H1 (cell line): ENCODE data around the gene SCN3A. TPM values are rescaled to one million over a fixed set of nuclear protein-coding genes. Genes with fewer than 3 reads are reported as not detected.

Experiments
- CTCF ChIA-PET: fragments of 300-600 bp; sonication (Branson Sonifier 250); formaldehyde crosslinking; loops from one replicate; lab custom pipeline; 2021; ENCODE audit not compliant: partially characterized antibody; lab: Charles Lee
- POLR2A ChIA-PET: fragments of 300-600 bp; sonication (Branson Sonifier 250); formaldehyde crosslinking; loops from one replicate; lab custom pipeline; 2021; ENCODE audit warnings: inconsistent platforms; ENCODE audit not compliant: partially characterized antibody; lab: Charles Lee
- DNase-seq, 2 experiments: peaks; one replicate each; pipeline versions ENCODE4 v3.0.0 to v3.0.0-alpha.2; 2010 to 2022; ENCODE audit warnings: low spot score in 2 of 2, low read depth in 1 of 2, mixed read lengths in 1 of 2
- FAIRE-seq: peaks from 2 replicates; lab custom pipeline; 2011; peaks lifted over from hg19 to GRCh38; lab: Jason Lieb, UNC
- H2AFZ ChIP-seq: 2 replicates; pipeline ENCODE4 v1.8.1; 2012; ENCODE audit warnings: low read length, inconsistent platforms
- H2AK5ac ChIP-seq: 2 replicates; pipeline ENCODE4 v1.6.1; 2013; ENCODE audit warnings: low read depth, low read length
- H2BK120ac ChIP-seq: replicated peaks from 2 replicates; pipeline ENCODE3; 2013; ENCODE audit warnings: low read depth, low read length, inconsistent platforms
- H2BK12ac ChIP-seq: 2 replicates; pipeline ENCODE4 v1.6.1; 2013; ENCODE audit warnings: low read depth, low read length
- H2BK15ac ChIP-seq: 2 replicates; pipeline ENCODE4 v1.6.1; 2013; ENCODE audit warnings: low read length
- H2BK20ac ChIP-seq: 2 replicates; pipeline ENCODE4 v1.6.1; 2013; ENCODE audit warnings: low read length
- H2BK5ac ChIP-seq: 2 replicates; pipeline ENCODE4 v1.6.1; 2013; ENCODE audit warnings: low read depth, low read length
- H3K14ac ChIP-seq: 2 replicates; pipeline ENCODE4 v1.6.1; 2013; ENCODE audit warnings: inconsistent platforms; ENCODE audit not compliant: insufficient read length
- H3K18ac ChIP-seq: 2 replicates; pipeline ENCODE4 v1.6.1; 2013; ENCODE audit warnings: low read length; ENCODE audit errors: extremely low read depth
- H3K23ac ChIP-seq: 2 replicates; pipeline ENCODE4 v1.6.1; 2013; ENCODE audit warnings: inconsistent platforms; ENCODE audit not compliant: insufficient read length
- H3K23me2 ChIP-seq: 2 replicates; pipeline ENCODE4 v1.6.1; 2013; ENCODE audit warnings: low read depth, low read length
- H3K27ac ChIP-seq: 2 replicates; pipeline ENCODE4 v1.6.1; 2011; ENCODE audit warnings: low read depth, low read length, inconsistent platforms
- H3K27me3 ChIP-seq, 4 experiments: replicated peaks in 1 of 4; 1 replicate in 1 of 4; 2 replicates in 3 of 4; pipeline versions ENCODE4 v1.6.1 to v1.8.1; 2011 to 2013; ENCODE audit warnings: low read length in 3 of 4, mild to moderate bottlenecking in 3 of 4, inconsistent platforms in 2 of 4, mixed read lengths in 2 of 4, moderate library complexity in 1 of 4; ENCODE audit not compliant: control insufficient read depth in 3 of 4, insufficient read depth in 3 of 4; ENCODE audit errors: extremely low read depth in 1 of 4
- H3K36me3 ChIP-seq, 4 experiments: 2 replicates each; pipeline versions ENCODE4 v1.6.1 to v1.8.1; 2011 to 2013; ENCODE audit warnings: mild to moderate bottlenecking in 4 of 4, low read length in 3 of 4, moderate library complexity in 2 of 4, control low read depth in 1 of 4, inconsistent platforms in 1 of 4; ENCODE audit not compliant: insufficient read depth in 4 of 4, control insufficient read depth in 2 of 4
- H3K4ac ChIP-seq: replicated peaks from 2 replicates; pipeline ENCODE3; 2013; ENCODE audit warnings: low read length, low read depth, mixed read lengths, inconsistent platforms; ENCODE audit not compliant: insufficient read length
- H3K4me1 ChIP-seq, 4 experiments: replicated peaks in 1 of 4; 1 replicate in 1 of 4; 2 replicates in 3 of 4; pipeline versions ENCODE4 v1.6.1 to v1.8.1; 2011 to 2013; ENCODE audit warnings: low read length in 3 of 4, inconsistent platforms in 2 of 4, mixed read lengths in 1 of 4; ENCODE audit not compliant: insufficient read depth in 4 of 4, control insufficient read depth in 3 of 4
- H3K4me2 ChIP-seq, 2 experiments: 2 replicates each; pipeline versions ENCODE4 v1.6.1 to v1.8.1; 2011 to 2013; ENCODE audit warnings: low read depth in 2 of 2, low read length in 2 of 2, control low read depth in 1 of 2, inconsistent platforms in 1 of 2, mild to moderate bottlenecking in 1 of 2; ENCODE audit not compliant: insufficient read depth in 1 of 2
- H3K4me3 ChIP-seq, 4 experiments: fragments of 200-600, 300-600 bp in 1 of 4; sonication (generic), shearing (Covaris generic), sonication (Bioruptor Twin) in 1 of 4; 2 replicates each; pipeline versions ENCODE4 v1.5.1 to v1.8.1; 2011 to 2016; ENCODE audit warnings: low read length in 4 of 4, low read depth in 3 of 4, control low read depth in 2 of 4, inconsistent platforms in 2 of 4, mild to moderate bottlenecking in 2 of 4, mixed read lengths in 1 of 4, moderate library complexity in 1 of 4; ENCODE audit not compliant: insufficient read depth in 2 of 4; ENCODE audit errors: extremely low read depth in 1 of 4
- H3K56ac ChIP-seq: replicated peaks from 2 replicates; pipeline ENCODE3; 2013; ENCODE audit warnings: low read depth, mild to moderate bottlenecking, mixed read lengths, low read length, inconsistent platforms; ENCODE audit not compliant: insufficient read length
- H3K79me1 ChIP-seq: 2 replicates; pipeline ENCODE4 v1.6.1; 2013; ENCODE audit warnings: low read depth, low read length, control low read depth
- H3K79me2 ChIP-seq, 2 experiments: 2 replicates each; pipeline versions ENCODE4 v1.6.1 to v1.8.1; 2012 to 2013; ENCODE audit warnings: low read length in 2 of 2, mild to moderate bottlenecking in 2 of 2, inconsistent platforms in 1 of 2; ENCODE audit not compliant: insufficient read depth in 2 of 2, control insufficient read depth in 1 of 2
- H3K9ac ChIP-seq, 4 experiments: replicated peaks in 1 of 4; 1 replicate in 1 of 4; 2 replicates in 3 of 4; pipeline versions ENCODE4 v1.6.1 to v1.8.1; 2011 to 2013; ENCODE audit warnings: low read depth in 3 of 4, low read length in 3 of 4, control low read depth in 2 of 4, mild to moderate bottlenecking in 2 of 4, moderate library complexity in 2 of 4, inconsistent platforms in 1 of 4; ENCODE audit errors: extremely low read depth in 1 of 4
- H3K9me3 ChIP-seq, 2 experiments: 2 replicates each; pipeline versions ENCODE4 v1.6.1 to v1.8.1; 2012 to 2013; ENCODE audit warnings: mild to moderate bottlenecking in 2 of 2, moderate library complexity in 2 of 2, control low read depth in 1 of 2, inconsistent platforms in 1 of 2, low read depth in 1 of 2, low read length in 1 of 2, mixed read lengths in 1 of 2; ENCODE audit not compliant: insufficient read depth in 2 of 2
- H4K20me1 ChIP-seq, 2 experiments: replicated peaks in 1 of 2; 2 replicates each; pipeline versions ENCODE3 to v1.8.1; 2011 to 2013; ENCODE audit warnings: inconsistent platforms in 2 of 2, low read length in 2 of 2, mild to moderate bottlenecking in 1 of 2; ENCODE audit not compliant: insufficient read depth in 2 of 2, control insufficient read depth in 1 of 2
- H4K5ac ChIP-seq: 2 replicates; pipeline ENCODE4 v1.6.1; 2013; ENCODE audit warnings: low read length, low read depth, mixed read lengths, inconsistent platforms; ENCODE audit not compliant: insufficient read length
- H4K8ac ChIP-seq: 2 replicates; pipeline ENCODE4 v1.8.0; 2013; ENCODE audit warnings: mild to moderate bottlenecking, moderate library complexity, low read length, inconsistent platforms; ENCODE audit not compliant: insufficient read depth; ENCODE audit errors: extremely low read depth
- H4K91ac ChIP-seq: replicated peaks from 2 replicates; pipeline ENCODE3; 2013; ENCODE audit warnings: low read length, mixed read lengths, inconsistent platforms; ENCODE audit not compliant: insufficient read length
- ASH2L ChIP-seq: fragments of 200-600, 300-600 bp; sonication (generic); IDR thresholded peaks from one replicate; pipeline ENCODE4 v1.7.1; 2017; ENCODE audit warnings: low read length
- ATF2 ChIP-seq: IDR thresholded peaks from 2 replicates; pipeline ENCODE4 v1.6.1; 2012; ENCODE audit warnings: low read length, inconsistent platforms
- CBX5 ChIP-seq: fragments of 300-800, 300-1000 bp; sonication (generic); IDR thresholded peaks from 2 replicates; pipeline ENCODE4 v1.7.1; 2016; ENCODE audit warnings: antibody characterized with exemption, low read length, low read depth
- CBX8 ChIP-seq: fragments of 300-800, 300-1000 bp; sonication (generic); IDR thresholded peaks from 2 replicates; pipeline ENCODE4 v1.7.1; 2016; ENCODE audit warnings: low read depth, low read length, borderline replicate concordance
- CTBP2 ChIP-seq: IDR thresholded peaks from 2 replicates; pipeline ENCODE4 v1.7.0; 2011; ENCODE audit warnings: borderline replicate concordance, mild to moderate bottlenecking, moderate library complexity, mixed read lengths, low read length; ENCODE audit not compliant: insufficient read depth, insufficient read length
- E2F6 ChIP-seq: IDR thresholded peaks from 2 replicates; pipeline ENCODE4 v1.6.1; 2012; ENCODE audit warnings: inconsistent platforms
- EGR1 ChIP-seq: IDR thresholded peaks from 2 replicates; pipeline ENCODE4 v1.6.1; 2011; ENCODE audit warnings: low read depth, low read length, borderline replicate concordance
- GTF2F1 ChIP-seq: IDR thresholded peaks from 2 replicates; pipeline ENCODE4 v1.6.1; 2012; ENCODE audit warnings: low read depth, low read length, improper control_type of control experiment, borderline replicate concordance
- POLR2A ChIP-seq, 2 experiments: IDR thresholded peaks; 1 replicate in 1 of 2; 2 replicates in 1 of 2; pipeline ENCODE4 v1.6.1; 2011; ENCODE audit warnings: low read depth in 2 of 2, low read length in 2 of 2, mild to moderate bottlenecking in 2 of 2; ENCODE audit errors: control extremely low read depth in 1 of 2
- POU5F1 ChIP-seq: IDR thresholded peaks from 2 replicates; pipeline ENCODE4 v1.6.1; 2011; ENCODE audit warnings: low read depth, mild to moderate bottlenecking, low read length, moderate library complexity
- SIX5 ChIP-seq: IDR thresholded peaks from 2 replicates; pipeline ENCODE4 v1.6.1; 2011; ENCODE audit warnings: mild to moderate bottlenecking, low read depth, low read length
- SP2 ChIP-seq: IDR thresholded peaks from 2 replicates; pipeline ENCODE4 v1.6.1; 2012; ENCODE audit warnings: mild to moderate bottlenecking, low read length, inconsistent platforms
- TAF7 ChIP-seq: optimal IDR thresholded peaks from 2 replicates; pipeline ENCODE3; 2011; ENCODE audit warnings: low read depth, mild to moderate bottlenecking, inconsistent platforms, low read length, moderate library complexity, borderline replicate concordance
- WGBS, 2 experiments: shearing (Covaris generic) in 1 of 2; methylation state at CpG; one replicate each; pipeline versions ENCODE4 v1.1.6 to v1.1.7; 2013 to 2015; ENCODE audit warnings: low lambda C conversion rate in 2 of 2, mixed read lengths in 2 of 2, inconsistent platforms in 1 of 2, low coverage in 1 of 2, missing lambda C conversion rate in 1 of 2; ENCODE audit not compliant: insufficient replicate concordance in 2 of 2, insufficient coverage in 1 of 2, insufficient read length in 1 of 2; ENCODE audit errors: extremely low coverage in 1 of 2, missing lambda C conversion rate in 1 of 2; 5-methylcytosine and 5-hydroxymethylcytosine counted together
- polyA plus RNA-seq, 7 experiments: library from polyadenylated mRNA; depleted of rRNA in 3 of 7; stranded (reverse) in 5 of 7; unstranded in 2 of 7; fragments of >200 nt in 5 of 7; fragments of 200-250 nt in 2 of 7; gene quantifications; 1 replicate in 5 of 7; 2 replicates in 1 of 7; 4 replicates in 1 of 7; pipeline versions ENCODE4 v1.2.1 to v1.2.3, GENCODE V29; 2011 to 2013; ENCODE audit warnings: missing spikeins in 2 of 7, mixed read lengths in 2 of 7
- total RNA-seq: library from RNA; stranded (reverse); fragmentation: NEBNext Ultra II Directional; extraction: Animal tissue kit (Norgen Biotek cat#: 25700); gene quantifications from 2 replicates; pipeline ENCODE4 v1.2.1, GENCODE V29; 2021

SCN3A gene
- total and polyA plus RNA-seq, 2 of the 8 experiments (the other 6 are each of a cell fraction or from before 2014, with no cell fraction given), result 0.02 TPM; not detected in 1

GRCh38 chr2:165227571-165227970 is 23.7 kb upstream of the SCN3A start:
- no peak overlapping the region for H3K4me2 ChIP-seq
- FAIRE-seq, result no peak
- TF ChIP-seq SIX5 (no peak), POU5F1 (no peak), SP2 (no peak), ATF2 (no peak), CBX8 (no peak), ASH2L (no peak), CBX5 (no peak), EGR1 (no peak), GTF2F1 (no peak), E2F6 (no peak), CTBP2 (no peak), TAF7 (no peak), POLR2A (IDR thresholded peaks at IDR 0.05; ENCODE audit: control extremely low read depth in 1 of 2, low read depth in 2 of 2, low read length in 2 of 2) (no peak)

More at GRCh38 chr2:165227571-165227970, 23.7 kb upstream of the SCN3A start:
- H3K56ac ChIP-seq, result no peak overlapping the region
- no peaks in the 10 kb centered on the region for H3K79me2 ChIP-seq
- H3K4me1 ChIP-seq, result no peaks in the 10 kb centered on the region
- H2AFZ ChIP-seq, result no peak overlapping the region
- H3K27me3 ChIP-seq, result no peaks in the 10 kb centered on the region
- no peak overlapping the region for H3K23ac ChIP-seq
- no peaks in the 10 kb centered on the region for H3K79me1 ChIP-seq
- no peak overlapping the region for H3K27ac ChIP-seq
- H3K4me3 ChIP-seq, result no peak overlapping the region
- H3K18ac ChIP-seq, result no peak overlapping the region
- H2AK5ac ChIP-seq, result no peak overlapping the region
- H4K91ac ChIP-seq, result no peak overlapping the region
- no peak overlapping the region for H2BK20ac ChIP-seq
- H3K9me3 ChIP-seq, result no peaks in the 10 kb centered on the region
- no peak overlapping the region for H4K5ac ChIP-seq
- 80% methylated on average over 1 of the region's 1 CpG; no CpG with 5 or more reads in 1 of the 2 experiments for WGBS, 2 experiments
- ChIA-PET POLR2A (no interaction called here), CTCF (interaction anchor here (1.3 to 2.4 kb wide), 3 partner anchors 12 to 26 kb away, joined by 4 to 8 read pairs (median 4); partner anchors contain the start of genes SCN2A and SCN3A)
- H2BK12ac ChIP-seq, result no peak overlapping the region
- no peaks in the 10 kb centered on the region for H4K20me1 ChIP-seq
- no peak overlapping the region for H2BK5ac ChIP-seq
- no peaks in the 10 kb centered on the region for H3K36me3 ChIP-seq
- no peak overlapping the region for H2BK15ac ChIP-seq
- no peak overlapping the region for H2BK120ac ChIP-seq
- no peak overlapping the region for H4K8ac ChIP-seq
- H3K9ac ChIP-seq, result no peak overlapping the region
- no peaks in the 10 kb centered on the region for H3K23me2 ChIP-seq
- H3K14ac ChIP-seq, result no peak overlapping the region
- H3K4ac ChIP-seq, result no peak overlapping the region
- no peak for DNase-seq
